ENCODE data around the gene SIGLEC11. TPM values are rescaled to one million over a fixed set of nuclear protein-coding genes. Genes with fewer than 3 reads are reported as not detected.
"Not testable (repeated sequence)": the region's sequence is repeated elsewhere in the genome, so short reads cannot be mapped to it uniquely, and the experiment has no call there.

Gene SIGLEC11
- total RNA-seq, 1 donor from 2014 or later = 0.31 TPM

- DNase-seq = not testable (repeated sequence)
Observed at GRCh38 chr19:49924881-49925210, 36.1 kb downstream of the SIGLEC11 start.

GRCh38 chr19:49924004-49924880, 36.7 kb downstream of the SIGLEC11 start:
- no peak for DNase-seq

GRCh38 chr19:49923055-49924003, 37.6 kb downstream of the SIGLEC11 start:
- DNase-seq = no peak

- no peak for DNase-seq
Observed at GRCh38 chr19:49921871-49922795, 38.8 kb downstream of the SIGLEC11 start.

GRCh38 chr19:49920624-49921363, 40.2 kb downstream of the SIGLEC11 start:
- DNase-seq = no peak

- no peak for DNase-seq
Observed at GRCh38 chr19:49918089-49918488, 42.9 kb downstream of the SIGLEC11 start.

- no peak for DNase-seq
Observed at GRCh38 chr19:49916839-49917733, 43.9 kb downstream of the SIGLEC11 start.

- no peak for DNase-seq
Observed at GRCh38 chr19:49915271-49915670, 45.7 kb downstream of the SIGLEC11 start.

GRCh38 chr19:49913720-49914119, 47.3 kb downstream of the SIGLEC11 start:
- DNase-seq = no peak

- peak; percentile 69 for DNase-seq
Observed at GRCh38 chr19:49912965-49913685, 47.8 kb downstream of the SIGLEC11 start.

- no peak for DNase-seq
Observed at GRCh38 chr19:49911381-49912145, 49.4 kb downstream of the SIGLEC11 start.

GRCh38 chr19:49910179-49910578, 50.8 kb downstream of the SIGLEC11 start:
- DNase-seq = no peak

- DNase-seq = no peak
Observed at GRCh38 chr19:49908480-49909420, 52.2 kb downstream of the SIGLEC11 start.

GRCh38 chr19:49907745-49908446, 53.1 kb downstream of the SIGLEC11 start:
- no peak for DNase-seq

- DNase-seq = no peak
Observed at GRCh38 chr19:49906879-49907564, 54.0 kb downstream of the SIGLEC11 start.

- DNase-seq = no peak
Observed at GRCh38 chr19:49904136-49904535, 56.8 kb downstream of the SIGLEC11 start.
